ES-I3 (cell line): ENCODE results near the gene POMGNT2.
"Not testable (repeated sequence)": the region's sequence is repeated elsewhere in the genome, so short reads cannot be mapped to it uniquely, and the experiment has no call there.

Experiments
- H3K36me3 ChIP-seq: 2 replicates; pipeline ENCODE4 v1.6.1; 2013; ENCODE audit warnings: mild to moderate bottlenecking, low read length, control low read depth, moderate library complexity; ENCODE audit not compliant: insufficient read depth
- H3K4me1 ChIP-seq: 2 replicates; pipeline ENCODE4 v1.6.1; 2013; ENCODE audit warnings: mild to moderate bottlenecking, control low read depth, low read length; ENCODE audit not compliant: insufficient read depth
- H3K9ac ChIP-seq: 2 replicates; pipeline ENCODE4 v1.6.1; 2013; ENCODE audit warnings: low read depth, mild to moderate bottlenecking, low read length, moderate library complexity
- H3K9me3 ChIP-seq: 2 replicates; pipeline ENCODE4 v1.6.1; 2013; ENCODE audit warnings: mild to moderate bottlenecking, low read length, moderate library complexity; ENCODE audit not compliant: control insufficient read depth, insufficient read depth

The POMGNT2 gene

DNA sequence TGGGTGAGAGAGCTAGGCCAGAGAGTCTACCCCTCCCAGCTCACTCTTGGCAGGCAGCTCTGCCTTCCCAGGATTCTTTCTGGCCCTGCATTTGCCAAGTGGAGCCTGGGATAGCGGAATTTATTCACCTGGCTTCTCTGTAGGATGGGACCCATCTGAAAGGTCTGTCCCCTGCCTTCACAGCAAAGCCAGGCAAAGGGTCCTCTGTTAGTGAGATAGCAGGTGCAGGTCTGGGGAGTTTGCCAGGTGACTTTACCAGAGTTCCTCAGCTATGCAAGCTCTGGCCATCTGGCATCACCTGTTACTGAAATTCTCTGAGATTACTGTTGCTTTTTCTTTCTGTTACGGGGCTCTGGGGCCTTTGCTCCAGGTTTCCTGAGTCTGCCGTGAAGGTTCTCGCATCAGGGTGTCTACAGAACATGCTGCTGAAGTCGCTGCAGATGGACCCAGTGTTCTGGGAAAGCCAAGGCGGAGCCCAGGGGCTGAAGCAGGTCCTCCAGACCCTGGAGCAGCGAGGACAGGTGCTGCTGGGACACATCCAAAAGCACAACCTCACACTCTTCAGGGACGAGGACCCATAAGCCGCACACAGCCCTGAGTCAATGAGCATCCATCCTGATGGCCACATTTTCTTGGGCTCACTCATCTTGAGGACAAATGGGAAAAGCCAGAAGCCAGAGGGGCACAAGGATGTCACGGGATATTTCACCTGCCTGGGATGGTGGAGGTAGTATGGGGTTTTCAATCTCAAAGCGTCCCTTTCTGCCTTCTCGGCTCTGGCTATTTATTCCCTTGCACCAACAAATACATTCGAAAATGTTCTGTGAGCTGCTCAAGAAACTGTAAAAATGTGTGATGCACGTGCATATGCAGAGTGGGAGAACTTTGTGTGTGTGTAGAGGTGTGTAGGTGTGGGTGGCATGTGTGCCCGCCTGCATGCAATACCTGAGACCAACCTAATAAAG is 49.8 kb downstream of the POMGNT2 start:
- no peak overlapping the region for H3K9ac ChIP-seq
- H3K9me3 ChIP-seq = no peaks in the 10 kb centered on the region; the same call in 1 of the 2 replicates
- H3K4me1 ChIP-seq = no peaks in the 10 kb centered on the region
- H3K36me3 ChIP-seq = no peaks in the 10 kb centered on the region

DNA sequence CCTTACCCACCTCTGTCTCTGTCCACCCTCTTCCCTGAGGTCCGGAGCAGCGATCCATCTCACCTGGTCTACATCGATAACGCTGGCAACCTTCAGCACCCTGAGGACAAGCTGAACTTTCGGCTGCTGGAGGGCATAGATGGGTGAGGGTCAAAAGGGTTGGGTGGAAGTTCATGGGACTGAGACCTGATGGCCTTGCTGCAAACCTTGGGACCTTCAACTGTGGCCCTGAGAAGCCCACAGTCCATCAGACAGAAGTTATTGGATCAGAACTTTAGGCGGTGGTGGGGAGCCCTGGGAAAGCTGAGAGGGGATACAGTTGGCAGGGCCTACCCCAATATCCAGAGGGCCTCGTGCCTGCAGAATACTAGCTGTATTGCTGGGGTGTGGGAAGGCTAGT is 50.5 kb downstream of the POMGNT2 start:
- no peak overlapping the region for H3K9ac ChIP-seq
- peaks cover 1% of the 10 kb centered on the region; the same call in 1 of the 2 replicates for H3K9me3 ChIP-seq
- no peaks in the 10 kb centered on the region for H3K36me3 ChIP-seq
- H3K4me1 ChIP-seq = no peaks in the 10 kb centered on the region

DNA sequence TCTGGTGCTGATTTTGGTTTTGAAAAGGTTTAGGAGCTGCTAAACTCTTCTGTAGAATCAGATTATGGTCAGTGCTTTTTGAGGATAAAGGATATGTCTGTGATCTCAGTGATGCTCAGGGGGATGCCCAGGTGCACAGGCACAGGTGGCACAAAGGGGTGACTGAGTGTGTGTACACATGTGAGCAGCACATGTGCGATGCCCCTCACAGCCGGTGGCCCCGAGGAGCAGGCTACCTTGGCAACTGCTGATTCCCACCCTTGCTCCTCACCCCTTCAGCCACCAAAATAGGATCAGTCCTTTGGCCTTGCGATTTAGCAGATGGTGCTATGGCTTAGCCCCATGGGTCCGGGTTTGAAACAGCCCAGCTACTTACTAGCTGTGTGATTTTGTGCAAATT is 51.1 kb downstream of the POMGNT2 start:
- Histone ChIP-seq H3K4me1 (no peaks in the 10 kb centered on the region), H3K36me3 (no peaks in the 10 kb centered on the region), H3K9me3 (peaks cover 3% of the 10 kb centered on the region; the same call in 1 of the 2 replicates), H3K9ac (no peak overlapping the region)

DNA sequence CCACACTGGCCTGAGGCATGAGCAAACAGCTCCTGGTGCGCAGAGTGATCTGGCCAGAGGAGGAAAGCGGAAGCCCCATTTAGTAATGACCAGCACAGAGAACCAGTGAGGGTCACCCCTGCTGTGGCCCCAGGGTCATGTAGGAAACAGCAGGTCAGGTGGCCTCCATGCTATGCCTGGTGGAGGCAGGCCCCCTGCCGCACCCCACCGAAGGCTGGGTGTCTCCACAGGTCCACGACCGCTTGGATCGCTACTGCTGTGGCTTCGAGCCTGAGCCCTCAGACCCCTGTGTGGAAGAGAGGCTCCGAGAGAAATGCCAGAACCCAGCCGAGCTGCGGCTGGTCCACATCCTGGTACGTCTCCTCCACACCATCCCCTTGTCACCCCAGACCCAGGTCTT is 52.6 kb downstream of the POMGNT2 start:
- no peak overlapping the region for H3K9ac ChIP-seq
- H3K9me3 ChIP-seq = peaks cover 3% of the 10 kb centered on the region; the same call in 1 of the 2 replicates
- H3K4me1 ChIP-seq = no peaks in the 10 kb centered on the region
- H3K36me3 ChIP-seq = no peaks in the 10 kb centered on the region

DNA sequence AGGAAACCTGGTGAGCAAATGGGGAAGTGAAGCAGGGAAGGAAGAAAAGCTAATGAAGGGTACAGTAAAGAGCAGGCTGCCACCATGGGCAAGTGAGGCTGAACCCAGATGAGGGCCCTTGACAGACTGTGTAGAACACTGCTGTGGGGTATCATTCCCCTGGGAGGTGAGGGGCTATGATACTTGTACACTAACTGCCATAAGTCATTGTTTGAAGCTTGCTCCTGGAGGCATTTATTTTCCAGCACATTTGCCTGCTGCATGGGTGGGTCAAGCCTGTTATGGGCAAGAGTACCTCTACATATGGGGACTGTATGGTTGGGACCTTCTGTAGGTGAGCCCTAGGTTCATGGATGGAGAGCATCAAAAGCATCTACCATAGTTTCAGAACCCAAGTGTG is 57.4 kb downstream of the POMGNT2 start:
- Histone ChIP-seq H3K9ac (no peak overlapping the region), H3K9me3 (peaks cover 23% of the 10 kb centered on the region; the same call in 1 of the 2 replicates), H3K4me1 (no peaks in the 10 kb centered on the region), H3K36me3 (no peaks in the 10 kb centered on the region)

DNA sequence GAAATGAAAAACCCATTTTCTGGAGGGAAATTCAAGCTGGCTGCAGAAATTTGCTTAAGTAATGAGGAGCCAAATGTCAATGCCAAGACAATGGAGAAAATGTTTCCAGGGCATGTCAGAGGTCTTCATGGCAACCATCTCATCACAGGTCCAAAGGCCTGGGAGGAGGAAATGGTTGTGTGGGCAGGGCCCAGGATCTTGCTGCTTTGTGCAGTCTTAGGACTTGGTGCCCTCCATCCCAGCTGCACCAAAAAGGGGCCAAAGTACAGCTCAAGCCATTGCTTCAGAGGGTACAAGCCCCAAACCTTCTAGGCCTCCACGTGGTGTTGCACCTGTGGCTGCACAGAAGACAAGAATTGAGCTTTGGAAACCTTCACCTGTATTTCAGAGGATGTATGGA is 59.3 kb downstream of the POMGNT2 start:
- no peaks in the 10 kb centered on the region for H3K4me1 ChIP-seq
- H3K9me3 ChIP-seq = peaks cover 23% of the 10 kb centered on the region
- H3K9ac ChIP-seq = no peak overlapping the region
- no peaks in the 10 kb centered on the region for H3K36me3 ChIP-seq

DNA sequence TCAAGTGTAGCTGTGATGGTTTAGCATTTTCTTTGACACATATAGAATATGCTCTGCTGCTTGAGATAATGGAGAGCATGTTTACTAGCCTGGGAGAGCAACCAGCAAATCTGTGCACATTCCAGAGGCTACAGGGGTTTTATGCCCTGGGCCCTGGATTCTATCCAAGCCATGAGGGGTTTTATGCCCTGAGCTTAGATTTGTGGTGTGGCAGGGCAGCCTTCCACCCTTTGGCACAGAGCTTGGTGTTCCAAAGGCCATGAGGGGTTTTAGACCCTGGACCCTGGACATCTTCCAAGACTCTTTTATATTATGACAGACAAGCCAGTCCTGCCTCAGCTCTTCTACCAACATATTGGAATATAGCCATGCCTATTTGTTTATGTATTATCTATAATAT is 60.8 kb downstream of the POMGNT2 start:
- H3K9ac ChIP-seq, H3K4me1 ChIP-seq, H3K36me3 ChIP-seq: not testable (repeated sequence)
- peaks cover 20% of the 10 kb centered on the region for H3K9me3 ChIP-seq

DNA sequence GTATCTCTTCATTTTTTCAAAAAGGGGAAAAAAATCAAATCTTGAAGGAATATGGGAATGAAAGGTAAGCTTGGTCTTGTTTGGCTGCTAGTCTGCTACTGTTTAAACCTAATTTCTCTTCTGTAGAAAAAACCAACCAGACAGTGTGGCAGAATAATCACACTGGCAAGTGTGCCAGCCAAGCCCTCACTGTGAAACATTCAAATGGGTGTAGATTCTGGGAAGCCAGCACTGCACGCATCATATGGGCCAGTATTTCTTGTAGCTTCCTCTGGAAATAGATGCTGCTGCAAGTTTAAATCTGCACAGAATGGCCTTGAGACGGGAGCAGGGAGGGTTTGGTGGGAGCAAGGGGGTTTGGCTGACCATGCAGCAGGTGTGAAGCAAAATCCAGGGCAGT is 62.1 kb downstream of the POMGNT2 start:
- no peak overlapping the region for H3K9ac ChIP-seq
- no peaks in the 10 kb centered on the region for H3K36me3 ChIP-seq
- no peaks in the 10 kb centered on the region for H3K4me1 ChIP-seq
- peaks cover 20% of the 10 kb centered on the region for H3K9me3 ChIP-seq

DNA sequence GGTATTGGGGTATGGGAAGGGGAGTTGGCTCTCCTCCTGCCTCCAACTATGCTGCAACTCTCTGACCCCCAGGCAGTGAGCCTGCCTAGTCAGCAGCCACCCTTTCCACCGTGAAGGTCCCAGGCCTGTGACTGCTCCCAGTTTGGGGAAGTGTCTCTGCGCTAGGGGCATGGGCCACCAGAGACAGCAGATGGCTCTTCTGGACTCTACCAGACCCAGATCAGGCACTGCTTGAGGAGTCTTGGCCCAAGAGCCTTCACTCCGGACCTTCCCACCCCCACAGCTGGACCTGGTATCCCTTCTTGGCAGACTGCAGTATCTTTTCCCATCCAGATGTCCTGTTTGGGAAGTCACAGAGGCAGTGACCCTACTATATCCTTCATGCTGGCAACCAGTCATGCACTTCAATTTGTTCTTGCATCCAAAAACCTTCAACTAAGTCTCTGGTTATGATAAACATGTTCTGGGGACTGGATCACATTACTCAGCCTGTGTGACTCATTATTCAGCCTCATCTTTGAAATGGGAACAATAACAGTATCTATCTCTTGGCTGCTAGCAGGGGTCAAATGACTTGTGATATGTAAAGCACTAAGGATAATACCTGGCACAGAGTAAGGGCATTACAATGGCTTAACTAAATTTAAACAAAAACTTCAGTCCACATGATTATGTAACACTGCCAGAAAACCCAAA is 62.7 kb downstream of the POMGNT2 start:
- H3K9ac ChIP-seq = no peak overlapping the region
- H3K9me3 ChIP-seq = peaks cover 20% of the 10 kb centered on the region
- no peaks in the 10 kb centered on the region for H3K36me3 ChIP-seq
- no peaks in the 10 kb centered on the region for H3K4me1 ChIP-seq

DNA sequence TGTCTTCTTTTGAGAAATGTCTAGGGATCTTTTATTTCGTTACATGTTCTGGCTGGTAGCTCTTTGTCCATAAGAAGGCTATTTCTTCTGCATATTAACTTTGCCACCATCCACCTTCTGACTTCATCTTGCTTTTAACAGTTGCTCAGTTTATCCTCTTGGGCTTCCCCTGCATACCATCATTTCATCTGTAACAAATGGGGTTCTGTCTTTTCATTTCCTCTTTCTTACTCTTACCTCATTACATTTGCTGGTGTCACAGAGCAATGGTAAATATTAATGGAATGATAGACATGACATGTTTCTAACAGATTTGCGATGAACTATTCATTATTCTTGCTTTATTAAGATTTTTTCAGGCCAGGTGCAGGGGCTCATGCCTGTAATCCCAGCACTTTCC is 64.4 kb downstream of the POMGNT2 start:
- Histone ChIP-seq H3K9me3 (peaks cover 9% of the 10 kb centered on the region), H3K36me3 (no peaks in the 10 kb centered on the region), H3K4me1 (no peaks in the 10 kb centered on the region), H3K9ac (no peak overlapping the region)

DNA sequence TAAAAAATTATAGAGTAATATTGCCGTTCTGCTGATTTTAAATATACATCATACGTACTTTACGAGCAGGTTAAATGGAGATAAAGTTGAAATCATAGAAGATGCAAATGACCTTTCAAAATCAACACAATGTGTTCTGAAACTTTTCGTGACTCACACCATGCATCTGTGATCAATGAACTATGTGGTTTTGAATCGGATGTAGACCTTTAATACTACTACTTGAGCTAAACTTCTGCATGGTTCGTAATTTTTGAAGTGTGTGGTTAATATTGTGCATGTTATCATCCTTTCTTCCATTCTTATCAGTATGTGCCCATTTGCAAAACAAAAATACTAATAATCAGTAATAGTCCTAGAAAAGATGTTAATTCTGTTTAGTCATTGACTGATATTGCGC is 67.9 kb downstream of the POMGNT2 start:
- H3K4me1 ChIP-seq = no peaks in the 10 kb centered on the region
- no peaks in the 10 kb centered on the region for H3K36me3 ChIP-seq
- H3K9me3 ChIP-seq = no peaks in the 10 kb centered on the region
- H3K9ac ChIP-seq = no peak overlapping the region

DNA sequence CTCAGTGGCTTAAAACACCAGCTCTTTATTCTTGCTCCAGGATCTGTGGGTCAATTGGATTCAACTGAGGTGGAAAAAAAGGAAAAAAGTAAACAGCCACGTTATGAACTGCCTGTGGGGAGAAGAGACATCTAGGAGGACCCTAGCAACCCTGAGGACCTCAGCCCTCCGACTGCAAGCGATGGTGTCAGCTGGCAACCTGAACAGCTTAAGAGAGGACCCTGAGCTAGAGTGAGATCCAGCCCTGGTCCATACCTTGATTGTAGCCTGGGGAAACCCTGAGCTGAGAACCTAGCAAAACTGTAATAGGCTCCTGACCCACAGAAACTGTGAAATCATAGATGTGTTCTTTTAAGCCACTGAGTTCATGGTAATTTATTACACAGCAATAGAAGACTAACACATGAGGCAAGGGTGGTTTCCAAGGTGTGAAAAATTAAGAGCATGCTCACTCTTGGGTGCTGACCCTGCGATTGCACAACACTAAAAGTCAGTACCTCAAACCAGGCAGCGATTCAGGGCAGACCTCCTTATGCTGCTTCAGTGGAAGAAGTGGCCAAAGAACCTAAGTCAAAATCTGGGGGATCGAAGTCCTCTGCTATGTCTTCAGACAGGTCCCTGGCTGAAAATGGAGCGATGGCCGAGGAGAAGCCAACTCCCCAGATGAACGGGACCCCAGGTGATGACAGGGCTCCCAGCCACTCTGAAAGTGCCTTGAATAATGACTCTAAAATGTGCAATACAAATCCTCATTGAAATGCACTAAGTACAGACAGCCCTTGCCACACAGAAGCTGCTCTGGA is 69.1 kb downstream of the POMGNT2 start:
- H3K4me1 ChIP-seq = no peaks in the 10 kb centered on the region
- no peak overlapping the region for H3K9ac ChIP-seq
- H3K9me3 ChIP-seq = no peaks in the 10 kb centered on the region
- H3K36me3 ChIP-seq = no peaks in the 10 kb centered on the region

DNA sequence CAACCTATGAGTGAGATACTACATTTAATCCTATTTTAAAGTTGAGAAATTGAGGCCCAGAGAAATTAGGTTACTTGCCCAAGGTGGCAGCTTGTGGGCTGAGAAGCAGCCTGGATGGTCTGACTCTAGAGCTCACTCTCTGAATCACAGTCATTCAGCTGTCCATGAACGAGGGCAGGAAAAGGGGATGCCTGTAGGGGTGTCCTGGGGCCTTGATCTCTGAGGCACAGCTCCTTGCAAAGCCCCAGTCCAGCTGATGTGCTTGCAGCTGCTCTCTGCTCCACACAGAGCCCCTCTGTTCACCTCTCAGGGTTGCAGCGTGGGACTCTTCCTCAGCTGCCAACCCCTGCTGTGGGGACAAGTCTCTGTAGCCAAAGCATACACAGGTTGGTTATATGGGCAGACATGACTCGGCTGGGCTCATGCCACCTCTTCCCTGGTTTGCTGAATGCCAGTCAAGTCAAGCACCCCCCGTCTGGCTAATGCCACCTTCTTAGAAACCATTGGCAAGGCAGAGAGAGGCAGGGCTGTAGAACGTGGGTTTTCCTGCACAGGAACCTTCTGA is 70.0 kb downstream of the POMGNT2 start:
- no peaks in the 10 kb centered on the region for H3K36me3 ChIP-seq
- H3K9me3 ChIP-seq = no peaks in the 10 kb centered on the region
- no peak overlapping the region for H3K9ac ChIP-seq
- no peaks in the 10 kb centered on the region for H3K4me1 ChIP-seq

DNA sequence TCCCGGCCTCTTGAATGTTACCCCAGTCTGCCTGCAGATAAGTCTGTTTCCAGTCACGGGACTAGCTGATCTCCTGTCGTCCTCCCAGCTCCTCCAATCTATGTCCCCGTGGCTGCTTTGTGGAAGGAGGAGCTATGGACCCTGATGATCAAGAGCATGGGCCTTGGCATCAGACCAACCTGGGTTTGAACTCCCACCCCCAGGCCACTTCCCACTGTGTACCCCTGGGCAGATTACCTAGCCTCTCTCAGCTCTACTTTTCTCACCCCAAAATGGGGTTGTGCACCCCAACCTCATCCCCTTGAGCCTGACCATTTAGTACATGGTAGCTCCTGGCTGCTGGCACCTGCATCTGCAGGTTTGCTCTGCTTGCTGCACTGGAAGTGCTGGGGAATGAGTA is 71.0 kb downstream of the POMGNT2 start:
- no peaks in the 10 kb centered on the region for H3K9me3 ChIP-seq
- H3K9ac ChIP-seq = no peak overlapping the region
- H3K36me3 ChIP-seq = no peaks in the 10 kb centered on the region
- no peaks in the 10 kb centered on the region for H3K4me1 ChIP-seq
